WTC11 (cell line): ENCODE results near the gene ZGLP1.

ENCODE experiments used
- CREB1 ChIP-seq: sonication (generic); formaldehyde crosslinking; IDR thresholded peaks from 2 replicates; pipeline ENCODE4 v1.8.0; 2023; ENCODE audit warnings: mild to moderate bottlenecking, missing genetic modification reagents
- CTCF ChIP-seq: fragments of 200-600 bp; IDR thresholded peaks from 2 replicates; pipeline ENCODE4 v1.8.0; 2022; ENCODE audit warnings: antibody characterized with exemption
- E2F4 ChIP-seq: sonication (generic); formaldehyde crosslinking; IDR thresholded peaks from 2 replicates; pipeline ENCODE4 v1.8.1; 2022; ENCODE audit warnings: low read depth, mild to moderate bottlenecking, moderate library complexity, missing genetic modification reagents, borderline replicate concordance
- HMGXB4 ChIP-seq: sonication (generic); formaldehyde crosslinking; IDR thresholded peaks from 2 replicates; pipeline ENCODE4 v1.8.1; 2023; ENCODE audit warnings: mild to moderate bottlenecking, moderate library complexity, missing genetic modification reagents
- JUN ChIP-seq: sonication (generic); formaldehyde crosslinking; IDR thresholded peaks from 2 replicates; pipeline ENCODE4 v1.8.0; 2023; ENCODE audit warnings: mild to moderate bottlenecking, missing genetic modification reagents
- TEAD4 ChIP-seq: sonication (generic); formaldehyde crosslinking; IDR thresholded peaks from 2 replicates; pipeline ENCODE4 v1.8.0; 2022; ENCODE audit warnings: mild to moderate bottlenecking, missing genetic modification reagents
- USF2 ChIP-seq: sonication (generic); formaldehyde crosslinking; IDR thresholded peaks from 2 replicates; pipeline ENCODE4 v1.8.1; 2023; ENCODE audit warnings: mild to moderate bottlenecking, missing genetic modification reagents, moderate library complexity

GRCh38 chr19:10343495-10343894 is 33.9 kb upstream of the ZGLP1 start:
- TF ChIP-seq CTCF (no peak), JUN (CRISPR knock-in tag) (no peak), TEAD4 (CRISPR knock-in tag) (no peak), HMGXB4 (no peak), CREB1 (CRISPR knock-in tag) (no peak), USF2 (no peak), E2F4 (CRISPR knock-in tag) (no peak)
